Vagina (tissue), 2 donors: Measurements from ENCODE around the gene TREML1. TPM values are rescaled to one million over a fixed set of nuclear protein-coding genes. Genes with fewer than 3 reads are reported as not detected.

Source experiments
- DNase-seq, 2 donors: peaks; one replicate each; pipeline ENCODE4 v3.0.0-alpha.2; 2017; ENCODE audit errors: extremely low spot score in 2 of 2
- H3K27ac ChIP-seq: fragments of 200-600 bp; sonication (generic); one replicate; pipeline ENCODE4 v1.5.1; 2019
- H3K27me3 ChIP-seq: fragments of 200-600 bp; sonication (generic); one replicate; pipeline ENCODE4 v1.5.1; 2019
- H3K36me3 ChIP-seq, 2 donors: fragments of 200-600 bp; sonication (generic); one replicate each; pipeline ENCODE4 v1.5.1; 2017 to 2019
- H3K4me1 ChIP-seq: fragments of 200-600 bp; sonication (generic); one replicate; pipeline ENCODE4 v1.5.1; 2019
- H3K4me3 ChIP-seq, 2 donors: fragments of 200-600 bp; sonication (generic); 1 replicate in 1 of 2; 2 replicates in 1 of 2; pipeline ENCODE4 v1.5.1; 2016 to 2019
- H3K9me3 ChIP-seq: fragments of 200-600 bp; sonication (generic); one replicate; pipeline ENCODE4 v1.5.1; 2019
- CTCF ChIP-seq, 3 experiments: fragments of 450-650 bp in 2 of 3; fragments of 200-600 bp in 1 of 3; sonication (generic) in 1 of 3; IDR thresholded peaks; one replicate each; pipeline ENCODE4 v1.5.1; 2017 to 2019; ENCODE audit warnings: antibody characterized with exemption in 3 of 3, mild to moderate bottlenecking in 2 of 3, moderate library complexity in 2 of 3
- POLR2A ChIP-seq, 2 donors: fragments of 450-650 bp; IDR thresholded peaks; one replicate each; pipeline ENCODE4 v1.6.1; 2017; ENCODE audit warnings: antibody characterized with exemption in 2 of 2, mild to moderate bottlenecking in 2 of 2, moderate library complexity in 2 of 2
- POLR2AphosphoS5 ChIP-seq, 2 donors: sonication (generic); formaldehyde crosslinking; IDR thresholded peaks; one replicate each; pipeline ENCODE4 v1.9.0; 2017; ENCODE audit warnings: antibody characterized with exemption in 2 of 2, mild to moderate bottlenecking in 2 of 2, low read depth in 1 of 2; ENCODE audit not compliant: insufficient read depth in 1 of 2
- intact Hi-C: fragments of 100-400 bp; cut with DNase I; formaldehyde crosslinking; loops from one replicate; pipeline ENCODE4 v1.15.1; 2023
- total RNA-seq: library from RNA; depleted of rRNA; stranded (reverse); fragments of >200 nt; gene quantifications from one replicate; pipeline ENCODE4 v1.2.3, GENCODE V29; 2016

Gene TREML1
- total RNA-seq, 1 donor from 2014 or later = not detected

- H3K4me1 ChIP-seq = no peaks in the 10 kb centered on the region
- H3K4me3 ChIP-seq = no peak overlapping the region
- no peaks in the 10 kb centered on the region for H3K9me3 ChIP-seq
- no peak overlapping the region for H3K27ac ChIP-seq
- intact Hi-C loops = no loop called here
- TF ChIP-seq POLR2A (IDR thresholded peaks at IDR 0.05) = no peak
- TF ChIP-seq CTCF (IDR thresholded peaks at IDR 0.05) = no peak
- TF ChIP-seq POLR2AphosphoS5 (IDR thresholded peaks at IDR 0.05; ENCODE audit: insufficient read depth in 1 of 2, low read depth in 1 of 2) = no peak
- no peaks in the 10 kb centered on the region for H3K27me3 ChIP-seq
- no peaks in the 10 kb centered on the region for H3K36me3 ChIP-seq
- DNase-seq = no peak
These were observed 1.9 kb upstream of the TREML1 start for GRCh38 chr6:41156001-41156400.

- intact Hi-C loops = no loop called here
- Histone ChIP-seq H3K4me3 (no peak overlapping the region), H3K27me3 (no peaks in the 10 kb centered on the region), H3K4me1 (no peaks in the 10 kb centered on the region), H3K27ac (no peak overlapping the region), H3K36me3 (no peaks in the 10 kb centered on the region), H3K9me3 (no peaks in the 10 kb centered on the region)
- no peak for DNase-seq
- TF ChIP-seq CTCF (IDR thresholded peaks at IDR 0.05) (no peak), POLR2AphosphoS5 (IDR thresholded peaks at IDR 0.05; ENCODE audit: insufficient read depth in 1 of 2, low read depth in 1 of 2) (no peak), POLR2A (IDR thresholded peaks at IDR 0.05) (no peak)
These were observed 1.1 kb upstream of the TREML1 start for GRCh38 chr6:41155132-41155805.

GRCh38 chr6:41153451-41153850, 696 bp downstream of the TREML1 start:
- H3K4me1 ChIP-seq = no peaks in the 10 kb centered on the region
- DNase-seq = no peak
- H3K27me3 ChIP-seq = no peaks in the 10 kb centered on the region
- H3K9me3 ChIP-seq = no peaks in the 10 kb centered on the region
- H3K36me3 ChIP-seq = no peaks in the 10 kb centered on the region
- TF ChIP-seq POLR2A (IDR thresholded peaks at IDR 0.05) (no peak), CTCF (IDR thresholded peaks at IDR 0.05) (no peak), POLR2AphosphoS5 (IDR thresholded peaks at IDR 0.05; ENCODE audit: insufficient read depth in 1 of 2, low read depth in 1 of 2) (no peak)
- intact Hi-C loops = no loop called here
- no peak overlapping the region for H3K4me3 ChIP-seq
- no peak overlapping the region for H3K27ac ChIP-seq

GRCh38 chr6:41150671-41151070, 3.5 kb downstream of the TREML1 start:
- no peak overlapping the region for H3K4me3 ChIP-seq

More at GRCh38 chr6:41150671-41151070, 3.5 kb downstream of the TREML1 start:
- no peaks in the 10 kb centered on the region for H3K4me1 ChIP-seq
- H3K36me3 ChIP-seq = no peaks in the 10 kb centered on the region
- intact Hi-C loops = no loop called here
- no peak for DNase-seq
- H3K27ac ChIP-seq = no peak overlapping the region
- TF ChIP-seq POLR2A (IDR thresholded peaks at IDR 0.05) (no peak), POLR2AphosphoS5 (IDR thresholded peaks at IDR 0.05; ENCODE audit: insufficient read depth in 1 of 2, low read depth in 1 of 2) (no peak), CTCF (IDR thresholded peaks at IDR 0.05) (no peak)
- H3K9me3 ChIP-seq = no peaks in the 10 kb centered on the region
- H3K27me3 ChIP-seq = no peaks in the 10 kb centered on the region
